Measurements from ENCODE around the gene IL22RA2. TPM values are rescaled to one million over a fixed set of nuclear protein-coding genes. Genes with fewer than 3 reads are reported as not detected.
"Not testable (repeated sequence)": the region's sequence is repeated elsewhere in the genome, so short reads cannot be mapped to it uniquely, and the experiment has no call there.

Gene IL22RA2
- total RNA-seq, 1 experiment from 2014 or later = not detected

GRCh38 chr6:137111296-137112066 lies 62.0 kb downstream of the IL22RA2 start:
- no peaks in the 10 kb centered on the region for H3K36me3 Mint-ChIP-seq (ENCODE audit: insufficient read depth, unreplicated experiment)
- H3K4me1 Mint-ChIP-seq (ENCODE audit: low read depth, unreplicated experiment) = no peaks in the 10 kb centered on the region
- CTCF ChIA-PET = no interaction called here
- no TSS peak for BruUV-seq (replicated peaks)
- H3K27me3 Mint-ChIP-seq (ENCODE audit: unreplicated experiment) = no peaks in the 10 kb centered on the region
- H3K9me3 Mint-ChIP-seq (ENCODE audit: low read depth, unreplicated experiment) = no peaks in the 10 kb centered on the region
- intact Hi-C loops (cut with micrococcal nuclease; ENCODE audit: unreplicated experiment) = no loop called here
- TF ChIP-seq, protein P1, sequence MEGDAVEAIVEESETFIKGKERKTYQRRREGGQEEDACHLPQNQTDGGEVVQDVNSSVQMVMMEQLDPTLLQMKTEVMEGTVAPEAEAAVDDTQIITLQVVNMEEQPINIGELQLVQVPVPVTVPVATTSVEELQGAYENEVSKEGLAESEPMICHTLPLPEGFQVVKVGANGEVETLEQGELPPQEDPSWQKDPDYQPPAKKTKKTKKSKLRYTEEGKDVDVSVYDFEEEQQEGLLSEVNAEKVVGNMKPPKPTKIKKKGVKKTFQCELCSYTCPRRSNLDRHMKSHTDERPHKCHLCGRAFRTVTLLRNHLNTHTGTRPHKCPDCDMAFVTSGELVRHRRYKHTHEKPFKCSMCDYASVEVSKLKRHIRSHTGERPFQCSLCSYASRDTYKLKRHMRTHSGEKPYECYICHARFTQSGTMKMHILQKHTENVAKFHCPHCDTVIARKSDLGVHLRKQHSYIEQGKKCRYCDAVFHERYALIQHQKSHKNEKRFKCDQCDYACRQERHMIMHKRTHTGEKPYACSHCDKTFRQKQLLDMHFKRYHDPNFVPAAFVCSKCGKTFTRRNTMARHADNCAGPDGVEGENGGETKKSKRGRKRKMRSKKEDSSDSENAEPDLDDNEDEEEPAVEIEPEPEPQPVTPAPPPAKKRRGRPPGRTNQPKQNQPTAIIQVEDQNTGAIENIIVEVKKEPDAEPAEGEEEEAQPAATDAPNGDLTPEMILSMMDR (IDR thresholded peaks at IDR 0.05; ENCODE audit: unreplicated experiment) = no peak
- DNase-seq = no peak
- H3K4me3 Mint-ChIP-seq (ENCODE audit: low read depth, unreplicated experiment) = no peak overlapping the region
- H3K27ac Mint-ChIP-seq (ENCODE audit: unreplicated experiment) = no peak overlapping the region

DNA sequence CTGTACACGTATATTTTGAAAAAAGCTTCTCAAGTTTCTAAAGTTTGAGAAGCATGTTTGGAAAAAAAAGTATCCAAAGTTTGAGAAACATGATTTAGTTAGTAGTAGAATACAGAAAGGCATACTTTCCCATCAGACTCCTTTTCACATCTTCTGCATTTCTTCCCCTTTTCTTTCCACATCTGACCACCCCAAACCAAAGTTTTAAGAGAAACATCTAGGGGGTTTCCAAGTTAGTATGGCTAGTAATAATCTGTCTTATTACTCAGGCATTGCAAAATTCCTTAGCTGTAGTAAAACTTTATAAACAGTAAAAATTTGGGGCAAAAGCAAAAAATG lies 65.7 kb downstream of the IL22RA2 start:
- CTCF ChIA-PET = no interaction called here
- intact Hi-C loops (cut with micrococcal nuclease; ENCODE audit: unreplicated experiment) = no loop called here
- no TSS peak for BruUV-seq (replicated peaks)
- Mint-ChIP-seq H3K36me3 (ENCODE audit: insufficient read depth, unreplicated experiment) (no peaks in the 10 kb centered on the region), H3K27me3 (ENCODE audit: unreplicated experiment) (no peaks in the 10 kb centered on the region), H3K27ac (ENCODE audit: unreplicated experiment) (no peak overlapping the region), H3K4me1 (ENCODE audit: low read depth, unreplicated experiment) (no peaks in the 10 kb centered on the region), H3K4me3 (ENCODE audit: low read depth, unreplicated experiment) (no peak overlapping the region), H3K9me3 (ENCODE audit: low read depth, unreplicated experiment) (no peaks in the 10 kb centered on the region)
- TF ChIP-seq, protein P1 (IDR thresholded peaks at IDR 0.05; ENCODE audit: unreplicated experiment) = no peak
- DNase-seq = no peak

- BruUV-seq (replicated peaks); H3K9me3 Mint-ChIP-seq (ENCODE audit: low read depth, unreplicated experiment); H3K27ac Mint-ChIP-seq (ENCODE audit: unreplicated experiment); H3K4me1 Mint-ChIP-seq (ENCODE audit: low read depth, unreplicated experiment); intact Hi-C loops (cut with micrococcal nuclease; ENCODE audit: unreplicated experiment); H3K4me3 Mint-ChIP-seq (ENCODE audit: low read depth, unreplicated experiment); DNase-seq; H3K36me3 Mint-ChIP-seq (ENCODE audit: insufficient read depth, unreplicated experiment); H3K27me3 Mint-ChIP-seq (ENCODE audit: unreplicated experiment); CTCF ChIA-PET: not testable (repeated sequence)
These were observed 66.2 kb downstream of the IL22RA2 start for GRCh38 chr6:137107047-137107766.

DNA sequence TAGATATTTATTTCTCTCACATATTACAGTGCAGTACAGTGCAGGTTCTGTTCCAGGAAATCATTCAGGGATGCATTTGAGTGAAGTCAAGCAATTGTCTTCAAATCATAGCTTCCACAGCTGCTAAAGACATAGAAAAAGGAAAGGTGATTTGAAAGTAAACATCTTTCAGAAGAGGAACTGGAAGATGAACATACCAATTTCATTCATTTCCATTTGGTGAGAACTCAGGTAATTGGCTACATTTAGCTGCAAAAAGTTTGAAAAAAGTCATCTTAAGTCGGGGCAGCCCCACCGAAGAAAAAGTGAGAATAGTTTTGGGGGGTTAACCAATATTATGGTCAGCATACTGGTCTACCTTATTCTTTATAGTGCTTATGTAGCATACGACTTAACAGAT lies 67.3 kb downstream of the IL22RA2 start:
- TF ChIP-seq, protein P1 (IDR thresholded peaks at IDR 0.05; ENCODE audit: unreplicated experiment) = no peak
- Mint-ChIP-seq H3K27me3 (ENCODE audit: unreplicated experiment) (no peaks in the 10 kb centered on the region), H3K36me3 (ENCODE audit: insufficient read depth, unreplicated experiment) (no peaks in the 10 kb centered on the region), H3K9me3 (ENCODE audit: low read depth, unreplicated experiment) (no peaks in the 10 kb centered on the region), H3K27ac (ENCODE audit: unreplicated experiment) (no peak overlapping the region), H3K4me1 (ENCODE audit: low read depth, unreplicated experiment) (no peaks in the 10 kb centered on the region), H3K4me3 (ENCODE audit: low read depth, unreplicated experiment) (no peak overlapping the region)
- intact Hi-C loops (cut with micrococcal nuclease; ENCODE audit: unreplicated experiment) = no loop called here
- no peak for DNase-seq
- CTCF ChIA-PET = no interaction called here
- no TSS peak for BruUV-seq (replicated peaks)

DNA sequence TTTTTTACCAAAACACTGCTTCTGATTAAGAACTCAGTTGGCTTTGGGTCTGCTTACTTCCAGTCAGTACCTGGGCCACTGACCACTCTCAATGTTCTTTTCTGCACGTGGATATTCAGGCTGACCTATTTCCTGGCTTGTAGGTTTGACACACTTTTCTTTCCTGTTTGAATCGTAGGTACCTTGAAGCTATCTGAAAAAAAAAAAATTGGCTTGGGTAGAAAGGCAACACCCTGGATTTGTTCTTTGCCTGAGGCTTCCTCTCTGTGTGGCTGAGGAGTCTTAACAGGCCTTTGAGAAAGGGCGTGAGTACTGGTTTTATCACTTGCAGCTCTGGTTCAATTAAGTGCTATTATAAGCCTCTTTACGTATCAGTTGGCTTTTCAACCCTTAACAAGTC lies 68.1 kb downstream of the IL22RA2 start:
- intact Hi-C loops (cut with micrococcal nuclease; ENCODE audit: unreplicated experiment) = no loop called here

More for the DNA sequence above, 68.1 kb downstream of the IL22RA2 start:
- H3K4me3 Mint-ChIP-seq (ENCODE audit: low read depth, unreplicated experiment) = no peak overlapping the region
- BruUV-seq (replicated peaks) = no TSS peak
- TF ChIP-seq, protein P1 (IDR thresholded peaks at IDR 0.05; ENCODE audit: unreplicated experiment) = no peak
- no peak for DNase-seq
- H3K9me3 Mint-ChIP-seq (ENCODE audit: low read depth, unreplicated experiment) = no peaks in the 10 kb centered on the region
- H3K36me3 Mint-ChIP-seq (ENCODE audit: insufficient read depth, unreplicated experiment) = no peaks in the 10 kb centered on the region
- no peaks in the 10 kb centered on the region for H3K27me3 Mint-ChIP-seq (ENCODE audit: unreplicated experiment)
- H3K27ac Mint-ChIP-seq (ENCODE audit: unreplicated experiment) = no peak overlapping the region
- no peaks in the 10 kb centered on the region for H3K4me1 Mint-ChIP-seq (ENCODE audit: low read depth, unreplicated experiment)
- CTCF ChIA-PET = no interaction called here
